Kidney (tissue), 22 donors: ENCODE measurements around the gene NEDD9. TPM values are rescaled to one million over a fixed set of nuclear protein-coding genes. Genes with fewer than 3 reads are reported as not detected.

Source experiments
- DNase-seq, 5 donors: peaks; one replicate each; pipeline ENCODE4 v3.0.0-alpha.2; 2013 to 2020
- FAIRE-seq: peaks from 2 replicates; lab custom pipeline; 2012; peaks lifted over from hg19 to GRCh38; lab: Jason Lieb, UNC
- H3K27ac ChIP-seq, 2 donors: one replicate each; pipeline ENCODE4 v1.7.0; 2013; ENCODE audit warnings: low read depth in 2 of 2, low read length in 2 of 2, inconsistent platforms in 1 of 2
- H3K27me3 ChIP-seq: one replicate; pipeline ENCODE4 v1.7.1; 2013; ENCODE audit warnings: low read length, inconsistent platforms; ENCODE audit not compliant: control insufficient read depth, insufficient read depth
- H3K36me3 ChIP-seq, 3 donors: one replicate each; pipeline versions ENCODE4 v1.7.0 to v1.7.1; 2013; ENCODE audit warnings: low read length in 3 of 3, control low read depth in 1 of 3, inconsistent platforms in 1 of 3; ENCODE audit not compliant: insufficient read depth in 3 of 3, control insufficient read depth in 2 of 3
- H3K4me1 ChIP-seq, 3 donors: one replicate each; pipeline versions ENCODE4 v1.7.0 to v1.7.1; 2013; ENCODE audit warnings: low read length in 3 of 3, inconsistent platforms in 1 of 3, low read depth in 1 of 3; ENCODE audit not compliant: control insufficient read depth in 2 of 3, insufficient read depth in 2 of 3
- H3K4me3 ChIP-seq, 3 donors: one replicate each; pipeline versions ENCODE4 v1.7.0 to v1.8.1; 2013; ENCODE audit warnings: low read length in 3 of 3, control low read depth in 1 of 3, inconsistent platforms in 1 of 3
- H3K9ac ChIP-seq, 3 donors: one replicate each; pipeline versions ENCODE4 v1.7.0 to v1.7.1; 2013; ENCODE audit warnings: low read length in 3 of 3, control low read depth in 1 of 3, inconsistent platforms in 1 of 3
- H3K9me3 ChIP-seq, 3 donors: one replicate each; pipeline versions ENCODE4 v1.7.0 to v1.7.1; 2013; ENCODE audit warnings: low read length in 3 of 3, control low read depth in 1 of 3, inconsistent platforms in 1 of 3; ENCODE audit not compliant: control insufficient read depth in 2 of 3, insufficient read depth in 1 of 3
- CTCF ChIP-seq: IDR thresholded peaks from 3 replicates; pipeline ENCODE4 v1.5.1; 2012; ENCODE audit warnings: mild to moderate bottlenecking, moderate library complexity, borderline replicate concordance; ENCODE audit not compliant: insufficient read depth; ENCODE audit errors: extremely low read depth
- intact Hi-C: fragments of 100-400 bp; cut with DNase I; formaldehyde crosslinking; loops from one replicate; pipeline ENCODE4 v1.11.1; 2022
- long read RNA-seq, 10 donors: library from polyadenylated mRNA in 1 of 10; unstranded in 1 of 10; transcript quantifications; one replicate each; pipeline ENCODE4 v2.0.0 and lab custom pipeline, GENCODE V29; 2021 to 2026
- polyA plus RNA-seq: library from polyadenylated mRNA; stranded (reverse); fragments of 350-450 nt; fragmentation: Illumina TruSeq; extraction: RNeasy Lipid Tissue Mini Kit (QIAGEN cat#74804); gene quantifications from one replicate; pipeline ENCODE4 v1.2.3, GENCODE V29; 2014; ENCODE audit warnings: low read depth, low replicate concordance; ENCODE audit not compliant: insufficient read depth
- total RNA-seq: library from RNA; stranded (reverse); fragmentation: NEBNext Ultra II Directional; extraction: Animal tissue kit (Norgen Biotek cat#: 25700); gene quantifications from one replicate; pipeline ENCODE4 v1.2.1, GENCODE V29; 2021
- donor health status: control.
- donor health status: control.
- donor health status: control.
- donor health status: control.
- donor health status: control.
- donor health status: DM: yes; HTN: yes; CAD: no.
- donor health status: Normal renal cell carcinoma (clear cell type).

NEDD9 gene, protein sequence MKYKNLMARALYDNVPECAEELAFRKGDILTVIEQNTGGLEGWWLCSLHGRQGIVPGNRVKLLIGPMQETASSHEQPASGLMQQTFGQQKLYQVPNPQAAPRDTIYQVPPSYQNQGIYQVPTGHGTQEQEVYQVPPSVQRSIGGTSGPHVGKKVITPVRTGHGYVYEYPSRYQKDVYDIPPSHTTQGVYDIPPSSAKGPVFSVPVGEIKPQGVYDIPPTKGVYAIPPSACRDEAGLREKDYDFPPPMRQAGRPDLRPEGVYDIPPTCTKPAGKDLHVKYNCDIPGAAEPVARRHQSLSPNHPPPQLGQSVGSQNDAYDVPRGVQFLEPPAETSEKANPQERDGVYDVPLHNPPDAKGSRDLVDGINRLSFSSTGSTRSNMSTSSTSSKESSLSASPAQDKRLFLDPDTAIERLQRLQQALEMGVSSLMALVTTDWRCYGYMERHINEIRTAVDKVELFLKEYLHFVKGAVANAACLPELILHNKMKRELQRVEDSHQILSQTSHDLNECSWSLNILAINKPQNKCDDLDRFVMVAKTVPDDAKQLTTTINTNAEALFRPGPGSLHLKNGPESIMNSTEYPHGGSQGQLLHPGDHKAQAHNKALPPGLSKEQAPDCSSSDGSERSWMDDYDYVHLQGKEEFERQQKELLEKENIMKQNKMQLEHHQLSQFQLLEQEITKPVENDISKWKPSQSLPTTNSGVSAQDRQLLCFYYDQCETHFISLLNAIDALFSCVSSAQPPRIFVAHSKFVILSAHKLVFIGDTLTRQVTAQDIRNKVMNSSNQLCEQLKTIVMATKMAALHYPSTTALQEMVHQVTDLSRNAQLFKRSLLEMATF
- total RNA-seq (101 TPM), polyA plus RNA-seq (19.2 TPM)
- long read RNA-seq, donor 1, full-length matches to known transcripts: 5 of 13 reads
- long read RNA-seq, donor 1, partial matches to known transcripts: 8 of 13 reads
- long read RNA-seq, donor 1, other reads (novel, unspliced or antisense): 0 of 13 reads
- long read RNA-seq, donor 2, full-length matches to known transcripts: 9 of 14 reads
- long read RNA-seq, donor 2, partial matches to known transcripts: 5 of 14 reads
- long read RNA-seq, donor 2, other reads (novel, unspliced or antisense): 0 of 14 reads
- long read RNA-seq, donor 3, full-length matches to known transcripts: 5 of 20 reads
- long read RNA-seq, donor 3, partial matches to known transcripts: 15 of 20 reads
- long read RNA-seq, donor 3, other reads (novel, unspliced or antisense): 0 of 20 reads
- long read RNA-seq, donor 4, full-length matches to known transcripts: 4 of 4 reads
- long read RNA-seq, donor 4, partial matches to known transcripts: 0 of 4 reads
- long read RNA-seq, donor 4, other reads (novel, unspliced or antisense): 0 of 4 reads
- long read RNA-seq, donor 5: 0 reads
- long read RNA-seq, donor 6, full-length matches to known transcripts: 2 of 2 reads
- long read RNA-seq, donor 6, partial matches to known transcripts: 0 of 2 reads
- long read RNA-seq, donor 6, other reads (novel, unspliced or antisense): 0 of 2 reads
- long read RNA-seq, donor 7, full-length matches to known transcripts: 12 of 65 reads
- long read RNA-seq, donor 7, partial matches to known transcripts: 38 of 65 reads
- long read RNA-seq, donor 7, other reads (novel, unspliced or antisense): 15 of 65 reads
- long read RNA-seq, donor 8, full-length matches to known transcripts: 8 of 30 reads
- long read RNA-seq, donor 8, partial matches to known transcripts: 22 of 30 reads
- long read RNA-seq, donor 8, other reads (novel, unspliced or antisense): 0 of 30 reads
- long read RNA-seq, donor 9, full-length matches to known transcripts: 3 of 19 reads
- long read RNA-seq, donor 9, partial matches to known transcripts: 16 of 19 reads
- long read RNA-seq, donor 9, other reads (novel, unspliced or antisense): 0 of 19 reads
- long read RNA-seq, donor 10, full-length matches to known transcripts: 11 of 11 reads
- long read RNA-seq, donor 10, partial matches to known transcripts: 0 of 11 reads
- long read RNA-seq, donor 10, other reads (novel, unspliced or antisense): 0 of 11 reads

GRCh38 chr6:11232193-11232769, at the start of gene NEDD9:
TSS of gene NEDD9 (minus strand) at chr6:11232668. CDS start at chr6:11232515, 153 bp downstream.
- DNase-seq (peak; percentile 97 to 99 (median 98)), FAIRE-seq (no peak)
- peak within 1 kb of the TSS; percentile 75 to 99 (median 95) for H3K9ac ChIP-seq
- H3K27ac ChIP-seq: peak within 1 kb of the TSS; percentile 89 to 92
- intact Hi-C loops: no loop called here
- peak within 1 kb of the TSS; percentile 85 to 93 (median 91) for H3K4me3 ChIP-seq
- H3K27me3 ChIP-seq: no peaks in the 10 kb centered on the region
- H3K36me3 ChIP-seq: no peaks in the 10 kb centered on the region
- H3K4me1 ChIP-seq: peaks cover 3 to 31% (median 18%) of the 10 kb centered on the region in 3 donors
- no peaks in the 10 kb centered on the region for H3K9me3 ChIP-seq
- no peak for TF ChIP-seq CTCF

GRCh38 chr6:11282245-11282644, 49.8 kb upstream of the NEDD9 start:
- no peaks in the 10 kb centered on the region for H3K9me3 ChIP-seq
- H3K36me3 ChIP-seq: no peaks in the 10 kb centered on the region
- no peaks in the 10 kb centered on the region for H3K27me3 ChIP-seq
- no peak overlapping the region for H3K27ac ChIP-seq
- TF ChIP-seq CTCF: no peak
- peaks cover 5 to 12% (median 8%) of the 10 kb centered on the region in 3 donors for H3K4me1 ChIP-seq
- H3K9ac ChIP-seq: no peak overlapping the region
- intact Hi-C loops: no loop called here
- FAIRE-seq: no peak
- no peak overlapping the region for H3K4me3 ChIP-seq
- DNase-seq: no peak
